CD4-positive, alpha-beta T cell treated with Interleukin-6 at 100 ng/mL for 8 hours (primary cell): Measurements from ENCODE around the gene UBR3.
"Not testable (repeated sequence)": the region's sequence is repeated elsewhere in the genome, so short reads cannot be mapped to it uniquely, and the experiment has no call there.

Experiments used
- DNase-seq: peaks from one replicate; pipeline ENCODE4 v3.0.0-alpha.2; 2020; ENCODE audit warnings: mixed read lengths, low spot score

The UBR3 gene

GRCh38 chr2:170106102-170106840, 279.0 kb downstream of the UBR3 start:
- DNase-seq: no peak

GRCh38 chr2:170113168-170113894, 286.1 kb downstream of the UBR3 start:
- no peak for DNase-seq

- no peak for DNase-seq
Observed at GRCh38 chr2:170115501-170116229, 288.4 kb downstream of the UBR3 start.

GRCh38 chr2:170118641-170119040, 291.4 kb downstream of the UBR3 start:
- no peak for DNase-seq

GRCh38 chr2:170119326-170119725, 292.1 kb downstream of the UBR3 start:
- not testable (repeated sequence) for DNase-seq

GRCh38 chr2:170121689-170122088, 294.4 kb downstream of the UBR3 start:
- no peak for DNase-seq

GRCh38 chr2:170122883-170123547, 295.8 kb downstream of the UBR3 start:
- DNase-seq: no peak

GRCh38 chr2:170123593-170123992, 296.3 kb downstream of the UBR3 start:
- DNase-seq: no peak

GRCh38 chr2:170126138-170126728, 299.0 kb downstream of the UBR3 start:
- not testable (repeated sequence) for DNase-seq
